H1 (cell line): Measurements from ENCODE around the gene LLGL1. TPM values are rescaled to one million over a fixed set of nuclear protein-coding genes. Genes with fewer than 3 reads are reported as not detected.

Experiments
- MAFK ChIP-seq: IDR thresholded peaks from 2 replicates; pipeline ENCODE4 v1.6.1; 2012; ENCODE audit warnings: low read depth, mild to moderate bottlenecking, improper control_type of control experiment, low read length
- polyA plus RNA-seq, 7 experiments: library from polyadenylated mRNA; depleted of rRNA in 3 of 7; stranded (reverse) in 5 of 7; unstranded in 2 of 7; fragments of >200 nt in 5 of 7; fragments of 200-250 nt in 2 of 7; gene quantifications; 1 replicate in 5 of 7; 2 replicates in 1 of 7; 4 replicates in 1 of 7; pipeline versions ENCODE4 v1.2.1 to v1.2.3, GENCODE V29; 2011 to 2013; ENCODE audit warnings: missing spikeins in 2 of 7, mixed read lengths in 2 of 7
- total RNA-seq: library from RNA; stranded (reverse); fragmentation: NEBNext Ultra II Directional; extraction: Animal tissue kit (Norgen Biotek cat#: 25700); gene quantifications from 2 replicates; pipeline ENCODE4 v1.2.1, GENCODE V29; 2021

The LLGL1 gene
- total and polyA plus RNA-seq, 2 of the 8 experiments (the other 6 are each of a cell fraction or from before 2014, with no cell fraction given): 71.3 to 107 TPM

- no peak for TF ChIP-seq MAFK
Observed at GRCh38 chr17:18281788-18282187, 56.4 kb downstream of the LLGL1 start (continued).
